ENCODE data around the gene NEURL1.

The NEURL1 gene

GRCh38 chr10:103493362-103493915, at the start of gene NEURL1:
TSS of gene NEURL1 (plus strand) at chr10:103493705. CDS start at chr10:103494388, 683 bp downstream.
- DNase-seq = peak in 29 of 56 donors; percentile 12 to 68 (median 30)

- DNase-seq = no peak
These were observed 49.0 kb upstream of the NEURL1 start for GRCh38 chr10:103444478-103444877.

- no peak for DNase-seq
These were observed 48.1 kb upstream of the NEURL1 start for GRCh38 chr10:103445366-103445765.

GRCh38 chr10:103445767-103446567, 47.5 kb upstream of the NEURL1 start:
- no peak for DNase-seq

- DNase-seq = no peak
These were observed 46.3 kb upstream of the NEURL1 start for GRCh38 chr10:103447187-103447586.

- DNase-seq = no peak
These were observed 44.8 kb upstream of the NEURL1 start for GRCh38 chr10:103448746-103449145.

- no peak for DNase-seq
These were observed 44.0 kb upstream of the NEURL1 start for GRCh38 chr10:103449208-103450144.

- DNase-seq = no peak
These were observed 43.3 kb upstream of the NEURL1 start for GRCh38 chr10:103450201-103450695.

- peak in 4 of 56 donors; percentile 16 to 28 (median 23) for DNase-seq
These were observed 42.3 kb upstream of the NEURL1 start for GRCh38 chr10:103451091-103451813.

GRCh38 chr10:103451831-103452505, 41.5 kb upstream of the NEURL1 start, which contains the start of gene CALHM2:
TSS of gene CALHM2 (minus strand) at chr10:103452370. CDS start at chr10:103449941, 2,429 bp downstream.
- peak in 32 of 56 donors; percentile 10 to 64 (median 26) for DNase-seq

- DNase-seq = no peak
These were observed 40.8 kb upstream of the NEURL1 start for GRCh38 chr10:103452506-103453230.

GRCh38 chr10:103454026-103454425, 39.5 kb upstream of the NEURL1 start:
- no peak for DNase-seq

- peak in 1 of 56 donors; percentile 20 for DNase-seq
These were observed 38.3 kb upstream of the NEURL1 start for GRCh38 chr10:103455235-103455634.

GRCh38 chr10:103456074-103456660, 37.3 kb upstream of the NEURL1 start:
- no peak for DNase-seq

- no peak for DNase-seq
These were observed 36.3 kb upstream of the NEURL1 start for GRCh38 chr10:103457176-103457712.

- DNase-seq = no peak
These were observed 35.5 kb upstream of the NEURL1 start for GRCh38 chr10:103457896-103458583.

- DNase-seq = peak in 12 of 56 donors; percentile 11 to 44 (median 20)
These were observed 34.8 kb upstream of the NEURL1 start, which contains the start of gene CALHM1 for GRCh38 chr10:103458720-103459119. TSS of gene CALHM1 (minus strand) at chr10:103458900. CDS start at chr10:103458751, 149 bp downstream.

- no peak for DNase-seq
These were observed 33.9 kb upstream of the NEURL1 start for GRCh38 chr10:103459615-103460014.

All from amygdala (tissue), 56 donors.